HG03342 (cell line): ENCODE data around the gene ARHGEF12.

Experiments used
- ATAC-seq: cut with Tn5 transposase; IDR thresholded peaks from one replicate; pipeline ENCODE4 v1.9.1; 2021; ENCODE audit warnings: mild to moderate bottlenecking, moderate library complexity; ENCODE audit not compliant: unreplicated experiment

ARHGEF12 gene

DNA sequence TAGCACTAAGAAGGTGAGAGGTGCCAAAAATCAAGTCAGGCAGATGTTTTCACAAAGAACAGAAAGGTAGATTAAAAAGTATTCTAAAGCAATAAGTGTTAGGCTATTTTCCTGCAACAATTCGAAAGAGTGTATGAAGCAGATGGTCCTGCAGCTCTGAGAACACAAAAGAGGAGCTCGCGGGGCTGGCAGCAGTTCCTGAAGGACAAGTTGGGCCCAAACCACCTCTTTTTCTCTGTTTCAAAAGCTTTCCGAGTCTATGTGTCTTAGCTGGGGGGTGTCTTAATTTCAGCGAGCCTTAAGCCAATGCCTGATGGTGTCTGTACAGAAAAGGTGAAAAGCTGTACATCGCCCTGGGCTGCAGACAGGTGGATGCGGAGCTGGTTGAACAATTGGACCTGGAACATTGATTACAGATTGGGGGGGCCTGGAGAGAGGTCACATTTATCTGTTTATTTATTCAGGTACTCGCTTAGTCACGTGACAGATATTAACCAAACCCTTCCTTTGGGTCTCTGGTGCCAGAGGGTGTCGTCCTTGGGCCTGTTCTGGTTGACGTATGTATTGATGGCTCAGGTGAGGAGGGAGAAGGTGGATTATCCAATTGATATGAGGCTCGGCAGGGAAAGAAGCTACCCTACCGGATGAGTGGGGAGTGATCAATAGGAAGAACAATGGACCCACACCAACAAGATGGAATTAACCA is 200.0 kb downstream of the ARHGEF12 start:
- ATAC-seq, result no peak

DNA sequence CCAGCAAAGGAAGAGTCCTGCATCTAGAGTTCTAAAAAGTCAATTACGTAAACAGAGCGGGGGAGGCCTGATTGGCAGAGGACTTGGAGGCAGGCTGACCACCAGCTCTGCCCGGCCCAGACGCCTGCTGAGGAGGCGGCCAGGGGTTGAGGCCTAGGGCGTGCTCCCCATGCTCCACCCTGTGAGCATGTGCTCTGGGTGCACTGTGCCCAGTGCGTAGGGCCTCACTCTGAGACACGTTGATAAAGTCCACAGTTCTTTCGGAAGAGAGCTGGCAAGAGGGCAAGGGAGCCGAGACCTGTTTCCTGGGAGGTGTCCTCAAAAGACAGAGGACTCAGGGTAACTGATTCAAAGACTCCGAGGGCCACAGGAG is 200.6 kb downstream of the ARHGEF12 start:
- no peak for ATAC-seq

DNA sequence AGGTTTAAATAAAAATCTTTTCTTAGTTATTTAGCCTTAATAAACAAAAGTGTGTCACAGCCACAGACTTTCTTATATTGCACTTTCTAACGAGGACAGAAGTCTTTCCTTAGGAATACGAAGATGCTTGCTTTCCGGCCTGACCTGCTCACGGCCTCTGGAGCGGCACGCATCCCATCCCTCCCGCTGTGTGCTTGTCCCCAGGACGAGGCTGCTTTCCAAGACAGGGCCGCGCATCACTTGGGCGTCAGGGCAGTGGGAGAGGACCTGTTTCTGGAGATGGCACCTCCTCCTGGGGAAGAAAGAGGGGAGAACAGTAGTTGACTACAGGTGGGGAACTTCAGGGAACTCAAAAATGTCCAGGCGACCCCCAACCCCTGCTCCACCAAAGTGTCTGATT is 201.8 kb downstream of the ARHGEF12 start:
- no peak for ATAC-seq

DNA sequence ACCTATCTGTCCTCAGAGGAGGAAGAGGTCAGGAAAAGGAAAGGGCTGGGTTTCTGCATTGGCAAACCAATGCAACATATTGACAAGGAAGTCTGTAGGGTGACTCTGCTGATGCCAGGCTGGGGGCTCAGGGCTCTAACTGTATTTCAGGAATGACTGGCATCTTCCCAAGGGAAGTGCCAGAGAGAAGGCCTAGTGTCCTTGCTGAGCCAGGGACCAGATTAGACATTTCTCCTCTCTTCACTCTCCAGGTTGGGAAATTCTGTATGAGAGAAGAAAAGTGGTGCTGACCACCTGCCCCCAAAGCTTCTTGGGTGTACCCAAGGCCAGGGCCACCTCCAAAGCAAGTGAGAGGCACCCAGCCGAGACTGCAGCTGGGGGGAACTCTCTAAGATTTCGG is 202.5 kb downstream of the ARHGEF12 start:
- no peak for ATAC-seq
